Mammary epithelial cell (primary cell): ENCODE measurements around the gene C16orf89.

Experiments used
- EZH2 ChIP-seq: IDR thresholded peaks from 2 replicates; pipeline ENCODE4 v1.6.1; 2012; ENCODE audit warnings: low read length, inconsistent platforms, borderline replicate concordance
- TF ChIP-seq, protein P1 (sequence below), 2 donors: IDR thresholded peaks in 1 of 2; conservative IDR thresholded peaks in 1 of 2; 2 replicates each; pipeline ENCODE4 v1.5.1; 2011 to 2012; ENCODE audit warnings: inconsistent platforms in 2 of 2, low read length in 2 of 2, mild to moderate bottlenecking in 2 of 2, control low read depth in 1 of 2, low read depth in 1 of 2; ENCODE audit not compliant: insufficient read depth in 1 of 2; ENCODE audit errors: extremely low read depth in 1 of 2

DNA sequence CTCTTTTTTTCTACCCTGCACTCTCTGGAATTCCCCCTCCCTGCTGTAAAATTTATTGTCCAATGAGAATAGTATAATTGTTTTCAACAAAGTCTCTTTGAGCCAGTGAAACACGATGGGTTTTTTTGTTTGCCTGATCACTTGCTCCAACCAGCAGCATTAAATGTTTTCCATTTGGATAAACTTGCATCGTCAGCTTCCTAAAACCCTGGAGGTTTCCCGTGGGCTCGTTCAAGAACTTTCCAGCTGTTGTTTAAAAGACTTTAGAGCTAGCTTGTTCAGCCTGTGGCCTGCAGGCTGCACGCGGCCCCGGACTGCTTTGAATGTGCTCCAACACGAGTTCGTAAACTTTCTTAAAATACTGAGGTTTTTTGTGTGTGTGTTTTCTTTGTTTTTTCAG lies 47.0 kb downstream of the C16orf89 start:
- TF ChIP-seq, protein P1, sequence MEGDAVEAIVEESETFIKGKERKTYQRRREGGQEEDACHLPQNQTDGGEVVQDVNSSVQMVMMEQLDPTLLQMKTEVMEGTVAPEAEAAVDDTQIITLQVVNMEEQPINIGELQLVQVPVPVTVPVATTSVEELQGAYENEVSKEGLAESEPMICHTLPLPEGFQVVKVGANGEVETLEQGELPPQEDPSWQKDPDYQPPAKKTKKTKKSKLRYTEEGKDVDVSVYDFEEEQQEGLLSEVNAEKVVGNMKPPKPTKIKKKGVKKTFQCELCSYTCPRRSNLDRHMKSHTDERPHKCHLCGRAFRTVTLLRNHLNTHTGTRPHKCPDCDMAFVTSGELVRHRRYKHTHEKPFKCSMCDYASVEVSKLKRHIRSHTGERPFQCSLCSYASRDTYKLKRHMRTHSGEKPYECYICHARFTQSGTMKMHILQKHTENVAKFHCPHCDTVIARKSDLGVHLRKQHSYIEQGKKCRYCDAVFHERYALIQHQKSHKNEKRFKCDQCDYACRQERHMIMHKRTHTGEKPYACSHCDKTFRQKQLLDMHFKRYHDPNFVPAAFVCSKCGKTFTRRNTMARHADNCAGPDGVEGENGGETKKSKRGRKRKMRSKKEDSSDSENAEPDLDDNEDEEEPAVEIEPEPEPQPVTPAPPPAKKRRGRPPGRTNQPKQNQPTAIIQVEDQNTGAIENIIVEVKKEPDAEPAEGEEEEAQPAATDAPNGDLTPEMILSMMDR (conservative IDR thresholded peaks at IDR 0.05 in 1 of 2, IDR thresholded peaks at IDR 0.05 in 1 of 2; ENCODE audit: extremely low read depth in 1 of 2, insufficient read depth in 1 of 2, low read depth in 1 of 2, low read length in 2 of 2), result no peak
- no peak for TF ChIP-seq EZH2
